Measurements from ENCODE around the gene NIT1.

Gene NIT1

GRCh38 chr1:161069731-161070270 is 48.1 kb upstream of the NIT1 start, which contains the start of gene ARHGAP30:
Gene ARHGAP30 (minus strand): TSS chr1:161069891. CDS start chr1:161069624, 267 bp downstream.
- WGBS, 2 donors (ENCODE audit: extremely low coverage in 2 of 2, insufficient read length in 2 of 2, insufficient replicate concordance in 1 of 2): no CpG with 5 or more reads among the region's 9 CpGs
- Histone ChIP-seq H4K8ac (ENCODE audit: low read depth, low read length) (no peak within 1 kb of the TSS), H3K27ac (replicated peaks; ENCODE audit: low read length) (no peak within 1 kb of the TSS)

GRCh38 chr1:161070761-161071160 is 47.1 kb upstream of the NIT1 start:
- Histone ChIP-seq H3K36me3 (replicated peaks in 1 of 2; ENCODE audit: control insufficient read depth in 2 of 2, insufficient read depth in 2 of 2, low read length in 2 of 2) (no peaks in the 10 kb centered on the region), H3K27ac (replicated peaks; ENCODE audit: low read length) (no peak overlapping the region), H3K4me3 (ENCODE audit: low read length in 2 of 2) (no peak overlapping the region), H3K23ac (ENCODE audit: low read depth, low read length, poor library complexity) (no peak overlapping the region), H2AK5ac (ENCODE audit: low read depth, low read length) (no peak overlapping the region), H3K9me3 (replicated peaks in 1 of 2; ENCODE audit: control insufficient read depth in 2 of 2, insufficient read depth in 1 of 2, low read depth in 1 of 2, low read length in 2 of 2) (peaks cover 0 to 5% of the 10 kb centered on the region in 2 donors), H3K4me1 (ENCODE audit: control insufficient read depth in 2 of 2, insufficient read depth in 1 of 2, low read depth in 1 of 2, low read length in 2 of 2) (peaks cover 4 to 18% of the 10 kb centered on the region in 2 donors), H2BK5ac (ENCODE audit: low read length) (no peak overlapping the region), H3K9ac (ENCODE audit: low read depth, low read length, poor library complexity) (no peak overlapping the region), H4K91ac (ENCODE audit: low read depth, low read length, poor library complexity) (no peak overlapping the region), H2AFZ (ENCODE audit: low read length) (no peak overlapping the region), H2BK12ac (ENCODE audit: low read length) (no peak overlapping the region), H3K79me1 (ENCODE audit: low read depth, low read length) (no peaks in the 10 kb centered on the region), H3K18ac (ENCODE audit: low read length) (no peak overlapping the region), H4K8ac (ENCODE audit: low read depth, low read length) (no peak overlapping the region), H3K4me2 (ENCODE audit: insufficient read depth, low read length, poor library complexity, severe bottlenecking) (no peak overlapping the region), H3K14ac (ENCODE audit: low read length) (no peak overlapping the region), H2BK120ac (ENCODE audit: low read depth, low read length) (no peak overlapping the region), H3K4ac (ENCODE audit: low read length) (no peak overlapping the region), H2BK15ac (ENCODE audit: low read length) (no peak overlapping the region), H3K27me3 (ENCODE audit: control insufficient read depth in 3 of 3, insufficient read depth in 3 of 3, low read depth in 1 of 3, low read length in 3 of 3) (peaks cover 0 to 20% (median 0%) of the 10 kb centered on the region in 3 experiments)
- no peak for DNase-seq (ENCODE audit: low spot score)
- no CpG with 5 or more reads among the region's 4 CpGs for WGBS, 2 donors (ENCODE audit: extremely low coverage in 2 of 2, insufficient read length in 2 of 2, insufficient replicate concordance in 1 of 2)

More at GRCh38 chr1:161069731-161070270, 48.1 kb upstream of the NIT1 start, which contains the start of gene ARHGAP30:
- Histone ChIP-seq H3K9ac (ENCODE audit: low read depth, low read length, poor library complexity) (no peak within 1 kb of the TSS), H3K4me1 (ENCODE audit: control insufficient read depth in 2 of 2, insufficient read depth in 1 of 2, low read depth in 1 of 2, low read length in 2 of 2) (peaks cover 4 to 18% of the 10 kb centered on the region in 2 donors), H4K91ac (ENCODE audit: low read depth, low read length, poor library complexity) (no peak within 1 kb of the TSS), H3K4ac (ENCODE audit: low read length) (no peak within 1 kb of the TSS), H2AFZ (ENCODE audit: low read length) (peak within 1 kb of the TSS; percentile 0), H3K4me2 (ENCODE audit: insufficient read depth, low read length, poor library complexity, severe bottlenecking) (no peak within 1 kb of the TSS), H3K9me3 (replicated peaks in 1 of 2; ENCODE audit: control insufficient read depth in 2 of 2, insufficient read depth in 1 of 2, low read depth in 1 of 2, low read length in 2 of 2) (peaks cover 0 to 5% of the 10 kb centered on the region in 2 donors), H3K4me3 (ENCODE audit: low read length in 2 of 2) (no peak within 1 kb of the TSS), H2BK15ac (ENCODE audit: low read length) (no peak within 1 kb of the TSS), H3K14ac (ENCODE audit: low read length) (no peak within 1 kb of the TSS), H3K79me1 (ENCODE audit: low read depth, low read length) (no peaks in the 10 kb centered on the region), H3K23ac (ENCODE audit: low read depth, low read length, poor library complexity) (no peak within 1 kb of the TSS), H3K18ac (ENCODE audit: low read length) (no peak within 1 kb of the TSS), H2BK120ac (ENCODE audit: low read depth, low read length) (no peak within 1 kb of the TSS), H2BK5ac (ENCODE audit: low read length) (peak within 1 kb of the TSS; percentile 78), H3K36me3 (replicated peaks in 1 of 2; ENCODE audit: control insufficient read depth in 2 of 2, insufficient read depth in 2 of 2, low read length in 2 of 2) (no peaks in the 10 kb centered on the region), H2BK12ac (ENCODE audit: low read length) (no peak within 1 kb of the TSS), H2AK5ac (ENCODE audit: low read depth, low read length) (peak within 1 kb of the TSS; percentile 81), H3K27me3 (ENCODE audit: control insufficient read depth in 3 of 3, insufficient read depth in 3 of 3, low read depth in 1 of 3, low read length in 3 of 3) (peaks cover 0 to 25% (median 0%) of the 10 kb centered on the region in 3 experiments)
- no peak for DNase-seq (ENCODE audit: low spot score)

GRCh38 chr1:161071886-161072371 is 46.0 kb upstream of the NIT1 start:
- Histone ChIP-seq H2AK5ac (ENCODE audit: low read depth, low read length) (no peak overlapping the region), H3K4me3 (ENCODE audit: low read length in 2 of 2) (peak overlapping the region in 1 of 2 donors; percentile 31), H3K79me1 (ENCODE audit: low read depth, low read length) (no peaks in the 10 kb centered on the region), H3K9ac (ENCODE audit: low read depth, low read length, poor library complexity) (no peak overlapping the region), H2BK15ac (ENCODE audit: low read length) (no peak overlapping the region), H2AFZ (ENCODE audit: low read length) (peak overlapping the region; percentile 18), H4K91ac (ENCODE audit: low read depth, low read length, poor library complexity) (no peak overlapping the region), H3K27ac (replicated peaks; ENCODE audit: low read length) (no peak overlapping the region), H4K8ac (ENCODE audit: low read depth, low read length) (no peak overlapping the region), H3K4me1 (ENCODE audit: control insufficient read depth in 2 of 2, insufficient read depth in 1 of 2, low read depth in 1 of 2, low read length in 2 of 2) (peaks cover 4 to 18% of the 10 kb centered on the region in 2 donors), H3K14ac (ENCODE audit: low read length) (no peak overlapping the region), H2BK120ac (ENCODE audit: low read depth, low read length) (no peak overlapping the region), H3K18ac (ENCODE audit: low read length) (no peak overlapping the region), H2BK12ac (ENCODE audit: low read length) (no peak overlapping the region), H3K9me3 (replicated peaks in 1 of 2; ENCODE audit: control insufficient read depth in 2 of 2, insufficient read depth in 1 of 2, low read depth in 1 of 2, low read length in 2 of 2) (peaks cover 0 to 5% of the 10 kb centered on the region in 2 donors), H3K4me2 (ENCODE audit: insufficient read depth, low read length, poor library complexity, severe bottlenecking) (no peak overlapping the region), H3K23ac (ENCODE audit: low read depth, low read length, poor library complexity) (no peak overlapping the region), H3K36me3 (replicated peaks in 1 of 2; ENCODE audit: control insufficient read depth in 2 of 2, insufficient read depth in 2 of 2, low read length in 2 of 2) (no peaks in the 10 kb centered on the region), H3K4ac (ENCODE audit: low read length) (no peak overlapping the region), H3K27me3 (ENCODE audit: control insufficient read depth in 3 of 3, insufficient read depth in 3 of 3, low read depth in 1 of 3, low read length in 3 of 3) (peaks cover 0 to 20% (median 0%) of the 10 kb centered on the region in 3 experiments), H2BK5ac (ENCODE audit: low read length) (no peak overlapping the region)
- no CpG with 5 or more reads among the region's 9 CpGs for WGBS, 2 donors (ENCODE audit: extremely low coverage in 2 of 2, insufficient read length in 2 of 2, insufficient replicate concordance in 1 of 2)
- DNase-seq (ENCODE audit: low spot score): no peak

- Histone ChIP-seq H2BK120ac (ENCODE audit: low read depth, low read length) (no peak overlapping the region), H2BK5ac (ENCODE audit: low read length) (peak overlapping the region; percentile 19), H3K4me2 (ENCODE audit: insufficient read depth, low read length, poor library complexity, severe bottlenecking) (no peak overlapping the region), H4K8ac (ENCODE audit: low read depth, low read length) (peak overlapping the region; percentile 82), H3K4me1 (ENCODE audit: control insufficient read depth in 2 of 2, insufficient read depth in 1 of 2, low read depth in 1 of 2, low read length in 2 of 2) (peaks cover 4 to 22% of the 10 kb centered on the region in 2 donors), H3K23ac (ENCODE audit: low read depth, low read length, poor library complexity) (peak overlapping the region; percentile 43), H3K14ac (ENCODE audit: low read length) (peak overlapping the region; percentile 38), H3K4me3 (ENCODE audit: low read length in 2 of 2) (no peak overlapping the region), H3K79me1 (ENCODE audit: low read depth, low read length) (no peaks in the 10 kb centered on the region), H3K18ac (ENCODE audit: low read length) (peak overlapping the region; percentile 59), H2AK5ac (ENCODE audit: low read depth, low read length) (peak overlapping the region; percentile 0), H3K9me3 (replicated peaks in 1 of 2; ENCODE audit: control insufficient read depth in 2 of 2, insufficient read depth in 1 of 2, low read depth in 1 of 2, low read length in 2 of 2) (peaks cover 0 to 5% of the 10 kb centered on the region in 2 donors), H3K4ac (ENCODE audit: low read length) (peak overlapping the region; percentile 60), H3K9ac (ENCODE audit: low read depth, low read length, poor library complexity) (no peak overlapping the region), H4K91ac (ENCODE audit: low read depth, low read length, poor library complexity) (no peak overlapping the region), H3K36me3 (replicated peaks in 1 of 2; ENCODE audit: control insufficient read depth in 2 of 2, insufficient read depth in 2 of 2, low read length in 2 of 2) (no peaks in the 10 kb centered on the region), H2BK12ac (ENCODE audit: low read length) (peak overlapping the region; percentile 16), H2AFZ (ENCODE audit: low read length) (peak overlapping the region; percentile 70), H3K27ac (replicated peaks; ENCODE audit: low read length) (no peak overlapping the region), H2BK15ac (ENCODE audit: low read length) (peak overlapping the region; percentile 4), H3K27me3 (ENCODE audit: control insufficient read depth in 3 of 3, insufficient read depth in 3 of 3, low read depth in 1 of 3, low read length in 3 of 3) (peaks cover 0 to 18% (median 0%) of the 10 kb centered on the region in 3 experiments)
- WGBS, 2 donors (ENCODE audit: extremely low coverage in 2 of 2, insufficient read length in 2 of 2, insufficient replicate concordance in 1 of 2): no CpG with 5 or more reads among the region's 19 CpGs
- DNase-seq (ENCODE audit: low spot score): no peak
These were observed 45.0 kb upstream of the NIT1 start for GRCh38 chr1:161072751-161073449.
